ENCODE data around the gene ULBP3.

The ULBP3 gene

GRCh38 chr6:150102750-150103270 is 33.9 kb upstream of the ULBP3 start:
- no peak for TF ChIP-seq CTCF (IDR thresholded peaks at IDR 0.05; ENCODE audit: insufficient read depth, low read length, missing control alignments)
- ChIA-PET CTCF (interaction anchor here (0.9 to 2.6 kb wide), 3 partner anchors 22 to 32 kb away, joined by 3 to 7 read pairs (median 4); no protein-coding TSS in a partner anchor), POLR2A (no interaction called here)
- DNase-seq (ENCODE audit: low read depth, low spot score): no peak
- H3K4me3 ChIP-seq (ENCODE audit: low read depth, low read length): no peak overlapping the region

GRCh38 chr6:150100745-150101144 is 31.8 kb upstream of the ULBP3 start:
- CTCF ChIA-PET: interaction anchor here (1.5 kb wide), 1 partner anchor 12 kb away, joined by 3 read pairs; no protein-coding TSS in a partner anchor
- TF ChIP-seq CTCF (IDR thresholded peaks at IDR 0.05; ENCODE audit: insufficient read depth, low read length, missing control alignments): no peak
- DNase-seq (ENCODE audit: low read depth, low spot score): no peak
- H3K4me3 ChIP-seq (ENCODE audit: low read depth, low read length): no peak overlapping the region
- POLR2A ChIA-PET: no interaction called here

GRCh38 chr6:150099953-150100352 is 31.0 kb upstream of the ULBP3 start:
- DNase-seq (ENCODE audit: low read depth, low spot score): no peak
- H3K4me3 ChIP-seq (ENCODE audit: low read depth, low read length): no peak overlapping the region
- no peak for TF ChIP-seq CTCF (IDR thresholded peaks at IDR 0.05; ENCODE audit: insufficient read depth, low read length, missing control alignments)
- CTCF ChIA-PET: no interaction called here
- POLR2A ChIA-PET: no interaction called here

GRCh38 chr6:150099546-150099945 is 30.6 kb upstream of the ULBP3 start:
- TF ChIP-seq CTCF (IDR thresholded peaks at IDR 0.05; ENCODE audit: insufficient read depth, low read length, missing control alignments): no peak
- POLR2A ChIA-PET: no interaction called here
- CTCF ChIA-PET: no interaction called here

GRCh38 chr6:150098155-150098554 is 29.2 kb upstream of the ULBP3 start:
- ChIA-PET POLR2A (no interaction called here), CTCF (interaction anchor here (1.3 to 4.7 kb wide), 3 partner anchors 18 to 237 kb away, joined by 3 to 30 read pairs (median 5); partner anchors contain the start of gene ULBP3)
- DNase-seq (ENCODE audit: low read depth, low spot score): no peak
- no peak for TF ChIP-seq CTCF (IDR thresholded peaks at IDR 0.05; ENCODE audit: insufficient read depth, low read length, missing control alignments)
- H3K4me3 ChIP-seq (ENCODE audit: low read depth, low read length): no peak overlapping the region

More at GRCh38 chr6:150099546-150099945, 30.6 kb upstream of the ULBP3 start:
- DNase-seq (ENCODE audit: low read depth, low spot score): no peak
- H3K4me3 ChIP-seq (ENCODE audit: low read depth, low read length): no peak overlapping the region

GRCh38 chr6:150093397-150093796 is 24.5 kb upstream of the ULBP3 start:
- CTCF ChIA-PET: interaction anchor here (1.5 kb wide), 1 partner anchor 722 kb away, joined by 4 read pairs; no protein-coding TSS in a partner anchor
- POLR2A ChIA-PET: no interaction called here
- TF ChIP-seq CTCF (IDR thresholded peaks at IDR 0.05; ENCODE audit: insufficient read depth, low read length, missing control alignments): no peak

More at GRCh38 chr6:150093397-150093796, 24.5 kb upstream of the ULBP3 start:
- DNase-seq (ENCODE audit: low read depth, low spot score): no peak
- no peak overlapping the region for H3K4me3 ChIP-seq (ENCODE audit: low read depth, low read length)
